Caco-2 (cell line): ENCODE results near the gene EIF4G1. TPM values are rescaled to one million over a fixed set of nuclear protein-coding genes. Genes with fewer than 3 reads are reported as not detected.

ENCODE experiments used
- BruUV-seq: library from RNA; stranded (reverse); fragments of 400-500 nt; replicated peaks from 2 replicates; lab custom pipeline; 2021; lab: Mats Ljungman, UMichigan
- CTCF ChIA-PET: fragments of 300-600 bp; sonication (Branson Sonifier 250); formaldehyde crosslinking; loops from one replicate; lab custom pipeline; 2022; ENCODE audit warnings: antibody characterized with exemption; lab: Charles Lee
- POLR2A ChIA-PET: fragments of 300-600 bp; sonication (Branson Sonifier 250); formaldehyde crosslinking; loops from one replicate; lab custom pipeline; 2022; ENCODE audit warnings: antibody characterized with exemption; lab: Charles Lee
- DNase-seq, 2 experiments: peaks; one replicate each; pipeline versions ENCODE4 v3.0.0 to v3.0.0-alpha.2; 2020 to 2022
- H3K27me3 ChIP-seq: replicated peaks from 2 replicates; pipeline ENCODE4 v1.6.0; 2011; ENCODE audit warnings: low read length; ENCODE audit not compliant: control insufficient read depth, insufficient read depth
- H3K36me3 ChIP-seq: 2 replicates; pipeline ENCODE4 v1.5.1; 2011; ENCODE audit warnings: low read length; ENCODE audit not compliant: control insufficient read depth, insufficient read depth
- H3K4me1 ChIP-seq: fragments of 250-450 bp; sonication (Bioruptor Pico); 2 replicates; pipeline ENCODE4 v1.5.1; 2020; ENCODE audit warnings: mild to moderate bottlenecking
- H3K4me3 ChIP-seq: 2 replicates; pipeline ENCODE4 v1.5.1; 2011; ENCODE audit warnings: low read depth, mild to moderate bottlenecking, control low read depth, low read length
- H3K9me3 ChIP-seq: fragments of 250-450 bp; sonication (Bioruptor Pico); 2 replicates; pipeline ENCODE4 v1.5.1; 2020; ENCODE audit warnings: mild to moderate bottlenecking, moderate library complexity
- H3K27ac Mint-ChIP-seq: one replicate; pipeline ENCODE4 v1.8.0; 2022; ENCODE audit warnings: mixed read lengths; ENCODE audit not compliant: unreplicated experiment
- H3K27me3 Mint-ChIP-seq: one replicate; pipeline ENCODE4 v1.8.0; 2022; ENCODE audit warnings: mixed read lengths; ENCODE audit not compliant: insufficient read depth, unreplicated experiment
- H3K36me3 Mint-ChIP-seq: one replicate; pipeline ENCODE4 v1.8.0; 2022; ENCODE audit warnings: mild to moderate bottlenecking, mixed read lengths; ENCODE audit not compliant: insufficient read depth, unreplicated experiment
- H3K4me1 Mint-ChIP-seq: one replicate; pipeline ENCODE4 v1.8.0; 2022; ENCODE audit warnings: low read depth, mixed read lengths; ENCODE audit not compliant: unreplicated experiment
- H3K4me3 Mint-ChIP-seq: one replicate; pipeline ENCODE4 v1.8.0; 2022; ENCODE audit warnings: mild to moderate bottlenecking, moderate library complexity, mixed read lengths; ENCODE audit not compliant: unreplicated experiment
- H3K9me3 Mint-ChIP-seq: one replicate; pipeline ENCODE4 v1.8.0; 2022; ENCODE audit warnings: mixed read lengths; ENCODE audit not compliant: unreplicated experiment
- CTCF ChIP-seq, 2 experiments: fragments of 200-600 bp in 1 of 2; IDR thresholded peaks; 1 replicate in 1 of 2; 2 replicates in 1 of 2; pipeline versions ENCODE4 v1.5.1 to v1.8.0; 2011 to 2022; ENCODE audit warnings: antibody characterized with exemption in 1 of 2, control low read depth in 1 of 2, inconsistent platforms in 1 of 2, low read depth in 1 of 2, low read length in 1 of 2, mild to moderate bottlenecking in 1 of 2, moderate library complexity in 1 of 2; ENCODE audit not compliant: insufficient read depth in 1 of 2, severe bottlenecking in 1 of 2, unreplicated experiment in 1 of 2
- intact Hi-C: fragments of 100-400 bp; cut with micrococcal nuclease; formaldehyde crosslinking; loops from one replicate; pipeline ENCODE4 v1.10.0; 2022; ENCODE audit not compliant: unreplicated experiment
- total RNA-seq: library from RNA; stranded (reverse); gene quantifications from 2 replicates; pipeline ENCODE4 v1.2.3, GENCODE V29; 2022

EIF4G1 gene
- total RNA-seq, 1 experiment from 2014 or later, result 423 TPM

GRCh38 chr3:184360070-184360928 is 45.9 kb downstream of the EIF4G1 start:
- TF ChIP-seq CTCF (IDR thresholded peaks at IDR 0.05; ENCODE audit: insufficient read depth in 1 of 2, low read depth in 1 of 2, low read length in 1 of 2, severe bottlenecking in 1 of 2, unreplicated experiment in 1 of 2), result no peak
- CTCF ChIA-PET, result interaction anchor here (1.7 kb wide), 1 partner anchor 11 kb away, joined by 5 read pairs; no protein-coding TSS in a partner anchor
- H3K4me3 Mint-ChIP-seq, result peak overlapping the region; percentile 97
- POLR2A ChIA-PET, result interaction anchor here (0.6 kb wide), 1 partner anchor 1507 kb away, joined by 3 read pairs; no protein-coding TSS in a partner anchor
- Histone ChIP-seq H3K36me3 (peaks cover 1% of the 10 kb centered on the region; the same call in 1 of the 2 replicates), H3K4me1 (peaks cover 6% of the 10 kb centered on the region; the same call in 1 of the 2 replicates), H3K27me3 (no peaks in the 10 kb centered on the region; the same call in 1 of the 2 replicates), H3K4me3 (peak overlapping the region; percentile 74), H3K9me3 (no peaks in the 10 kb centered on the region)
- no TSS peak for BruUV-seq
- intact Hi-C loops, result no loop called here
- H3K36me3 Mint-ChIP-seq, result peaks cover 23% of the 10 kb centered on the region
- H3K4me1 Mint-ChIP-seq, result peaks cover 11% of the 10 kb centered on the region
- H3K27me3 Mint-ChIP-seq, result no peaks in the 10 kb centered on the region
- peak in 1 of 2 experiments; percentile 29 for DNase-seq
- no peaks in the 10 kb centered on the region for H3K9me3 Mint-ChIP-seq
- peak overlapping the region; percentile 79 for H3K27ac Mint-ChIP-seq

GRCh38 chr3:184360929-184361531 is 46.6 kb downstream of the EIF4G1 start:
- BruUV-seq, result TSS peak; percentile 26
- intact Hi-C loops, result loop anchor here (1.0 kb wide), 1 partner anchor 16 kb away; no protein-coding TSS in a partner anchor
- ChIA-PET CTCF (interaction anchor here (1.3 to 1.7 kb wide), 3 partner anchors 10 to 200 kb away, joined by 4 to 5 read pairs (median 5); partner anchors contain the start of gene EPHB3), POLR2A (interaction anchor here (1.0 kb wide), 1 partner anchor 15 kb away, joined by 3 read pairs; no protein-coding TSS in a partner anchor)
- H3K36me3 Mint-ChIP-seq, result peaks cover 30% of the 10 kb centered on the region
- H3K27me3 Mint-ChIP-seq, result no peaks in the 10 kb centered on the region
- peak in 1 of 2 experiments; percentile 37 for DNase-seq
- H3K4me1 ChIP-seq, result peaks cover 6% of the 10 kb centered on the region; the same call in 1 of the 2 replicates
- peak overlapping the region; percentile 74 for H3K4me3 ChIP-seq
- peaks cover 11% of the 10 kb centered on the region for H3K4me1 Mint-ChIP-seq
- H3K9me3 ChIP-seq, result no peaks in the 10 kb centered on the region
- H3K4me3 Mint-ChIP-seq, result peak overlapping the region; percentile 97
- 0 out of 2 replicates have a peak, but pooled peaks cover 1% of the 10 kb centered on the region for H3K36me3 ChIP-seq
- no peaks in the 10 kb centered on the region; the same call in 1 of the 2 replicates for H3K27me3 ChIP-seq
- no peak for TF ChIP-seq CTCF (IDR thresholded peaks at IDR 0.05; ENCODE audit: insufficient read depth in 1 of 2, low read depth in 1 of 2, low read length in 1 of 2, severe bottlenecking in 1 of 2, unreplicated experiment in 1 of 2)
- H3K9me3 Mint-ChIP-seq, result no peaks in the 10 kb centered on the region
- peak overlapping the region; percentile 79 for H3K27ac Mint-ChIP-seq
